Mononuclear cell (primary cell): ENCODE results near the gene C5orf24. TPM values are rescaled to one million over a fixed set of nuclear protein-coding genes. Genes with fewer than 3 reads are reported as not detected.
A peak's percentile ranks its signal among the peaks of the same experiment; 100 is the strongest.
"Not testable (repeated sequence)": the region's sequence is repeated elsewhere in the genome, so short reads cannot be mapped to it uniquely, and the experiment has no call there.

Experiments used
- H3K27me3 ChIP-seq: 2 replicates; pipeline ENCODE4 v1.6.0; 2011; ENCODE audit warnings: low read length, control low read depth; ENCODE audit not compliant: insufficient read depth
- H3K4me1 ChIP-seq: 2 replicates; pipeline ENCODE4 v1.5.1; 2011; ENCODE audit warnings: mild to moderate bottlenecking, low read length, control low read depth; ENCODE audit not compliant: insufficient read depth
- H3K4me3 ChIP-seq: 2 replicates; pipeline ENCODE4 v1.5.1; 2011; ENCODE audit warnings: mild to moderate bottlenecking, low read length, moderate library complexity
- H3K9me3 ChIP-seq: 2 replicates; pipeline ENCODE4 v1.5.1; 2011; ENCODE audit warnings: low read depth, mild to moderate bottlenecking, control low read depth, low read length
- total RNA-seq: library from RNA; depleted of rRNA; stranded (reverse); fragments of >200 nt; gene quantifications from one replicate; pipeline ENCODE4 v1.2.3, GENCODE V29; 2012

The C5orf24 gene
- total RNA-seq, 1 donor: 38.1 TPM

DNA sequence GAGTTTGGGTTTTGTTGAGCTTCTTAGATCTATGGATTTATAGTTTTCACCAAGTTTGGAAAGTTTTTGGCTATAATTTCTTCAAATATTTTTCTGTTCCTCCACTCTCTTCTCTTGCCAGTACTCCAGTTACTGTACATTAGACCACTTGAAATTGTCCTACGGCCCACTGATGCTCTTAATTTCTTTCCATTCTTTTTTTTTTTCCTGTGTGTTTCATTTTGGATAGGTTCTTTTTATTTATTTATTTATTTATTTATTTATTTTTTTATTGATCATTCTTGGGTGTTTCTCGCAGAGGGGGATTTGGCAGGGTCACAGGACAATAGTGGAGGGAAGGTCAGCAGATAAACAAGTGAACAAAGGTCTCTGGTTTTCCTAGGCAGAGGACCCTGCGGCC is 35.2 kb downstream of the C5orf24 start:
- not testable (repeated sequence) for H3K9me3 ChIP-seq, H3K27me3 ChIP-seq, H3K4me3 ChIP-seq
- peaks cover 17% of the 10 kb centered on the region for H3K4me1 ChIP-seq

DNA sequence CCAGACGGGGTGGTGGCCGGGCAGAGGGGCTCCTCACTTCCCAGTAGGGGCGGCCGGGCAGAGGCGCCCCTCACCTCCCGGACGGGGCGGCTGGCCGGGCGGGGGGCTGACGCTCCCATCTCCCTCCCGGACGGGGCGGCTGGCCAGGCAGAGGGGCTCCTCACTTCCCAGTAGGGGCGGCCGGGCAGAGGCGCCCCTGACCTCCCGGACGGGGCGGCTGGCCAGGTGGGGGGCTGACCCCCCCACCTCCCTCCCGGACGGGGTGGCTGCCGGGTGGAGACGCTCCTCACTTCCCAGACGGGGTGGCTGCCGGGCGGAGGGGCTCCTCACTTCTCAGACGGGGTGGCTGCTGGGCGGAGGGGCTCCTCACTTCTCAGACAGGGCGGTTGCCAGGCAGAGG is 35.9 kb downstream of the C5orf24 start:
- not testable (repeated sequence) for H3K4me3 ChIP-seq, H3K27me3 ChIP-seq, H3K4me1 ChIP-seq, H3K9me3 ChIP-seq

DNA sequence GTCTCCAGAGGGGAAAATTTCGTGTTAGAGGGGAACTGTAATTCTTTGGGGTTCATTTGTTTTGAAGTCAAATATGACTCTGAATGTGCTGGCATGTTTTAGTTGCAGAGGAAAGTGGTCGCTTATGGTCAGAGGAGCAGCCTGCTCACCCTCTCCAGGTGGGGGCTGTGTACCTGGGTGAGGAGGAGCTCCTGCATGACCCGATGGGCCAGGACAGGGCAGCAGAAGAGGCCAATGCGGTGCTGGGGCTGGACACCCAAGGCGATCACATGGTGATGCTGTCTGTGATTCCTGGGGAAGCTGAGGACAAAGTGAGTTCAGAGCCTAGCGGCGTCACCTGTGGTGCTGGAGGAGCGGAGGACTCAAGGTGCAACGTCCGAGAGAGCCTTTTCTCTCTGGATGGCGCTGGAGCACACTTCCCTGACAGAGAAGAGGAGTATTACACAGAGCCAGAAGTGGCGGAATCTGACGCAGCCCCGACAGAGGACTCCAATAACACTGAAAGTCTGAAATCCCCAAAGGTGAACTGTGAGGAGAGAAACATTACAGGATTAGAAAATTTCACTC is 41.9 kb downstream of the C5orf24 start:
- Histone ChIP-seq H3K4me3 (no peak overlapping the region), H3K4me1 (peaks cover 3% of the 10 kb centered on the region), H3K9me3 (no peaks in the 10 kb centered on the region), H3K27me3 (no peaks in the 10 kb centered on the region)

DNA sequence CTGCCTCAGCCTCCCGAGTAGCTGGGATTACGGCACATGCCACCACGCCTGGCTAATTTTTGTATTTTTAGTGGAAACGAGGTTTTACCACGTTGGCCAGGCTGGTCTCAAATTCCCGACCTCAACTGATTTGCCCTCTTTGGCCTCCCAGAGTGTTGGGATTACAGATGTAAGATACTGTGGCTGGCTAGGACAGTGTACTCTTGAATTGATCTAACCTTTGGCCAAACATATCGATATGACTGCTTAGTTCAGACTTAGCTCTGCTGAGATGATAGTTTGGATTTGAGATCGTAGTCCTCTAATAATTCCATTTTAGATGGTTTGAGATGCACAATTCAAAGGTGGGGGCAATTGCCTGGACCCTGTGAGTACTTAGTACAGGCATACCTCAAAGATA is 43.6 kb downstream of the C5orf24 start:
- no peaks in the 10 kb centered on the region for H3K9me3 ChIP-seq
- peaks cover 3% of the 10 kb centered on the region for H3K4me1 ChIP-seq
- H3K27me3 ChIP-seq: no peaks in the 10 kb centered on the region
- no peak overlapping the region for H3K4me3 ChIP-seq

DNA sequence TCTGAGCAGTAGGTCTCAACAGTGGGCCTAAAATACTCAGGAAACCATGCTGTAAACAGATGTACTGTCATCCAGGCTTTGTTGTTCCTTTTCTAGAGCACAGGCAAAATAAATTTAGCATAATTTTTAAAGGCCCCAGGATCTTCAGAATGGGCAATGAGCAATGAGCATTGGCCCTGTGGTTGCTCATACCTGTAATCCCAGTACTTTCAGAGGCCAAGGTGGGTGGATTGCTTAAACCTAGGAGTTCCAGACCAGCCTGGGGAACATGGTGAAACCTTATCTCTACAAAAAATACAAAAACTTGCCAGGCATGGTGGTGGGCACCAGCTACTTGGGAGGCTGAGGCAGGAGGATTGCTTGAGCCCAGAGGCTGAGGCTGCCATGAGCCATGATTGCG is 45.7 kb downstream of the C5orf24 start:
- H3K27me3 ChIP-seq: no peaks in the 10 kb centered on the region
- no peak overlapping the region for H3K4me3 ChIP-seq
- no peaks in the 10 kb centered on the region for H3K4me1 ChIP-seq
- no peaks in the 10 kb centered on the region for H3K9me3 ChIP-seq

DNA sequence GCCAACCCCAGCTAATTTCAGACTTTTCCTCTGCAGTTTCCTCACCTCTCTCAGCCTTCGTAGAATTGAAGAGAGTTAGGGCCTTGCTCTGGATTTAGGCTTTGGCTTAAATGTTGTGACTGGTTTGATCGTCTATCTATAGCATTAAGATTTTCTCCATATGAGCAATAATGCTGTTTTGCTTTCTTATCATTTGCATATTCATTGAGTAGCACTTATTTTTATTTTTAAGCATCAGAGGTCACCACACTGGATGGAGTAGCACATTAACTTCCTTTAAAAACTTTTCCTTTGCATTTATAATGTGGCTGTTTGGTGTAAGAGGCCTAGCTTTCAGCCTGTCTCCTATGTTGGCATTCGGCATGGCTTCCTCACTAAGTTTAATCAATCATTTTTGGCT is 46.5 kb downstream of the C5orf24 start:
- H3K4me1 ChIP-seq: no peaks in the 10 kb centered on the region
- no peak overlapping the region for H3K4me3 ChIP-seq
- H3K9me3 ChIP-seq: no peaks in the 10 kb centered on the region
- no peaks in the 10 kb centered on the region for H3K27me3 ChIP-seq

DNA sequence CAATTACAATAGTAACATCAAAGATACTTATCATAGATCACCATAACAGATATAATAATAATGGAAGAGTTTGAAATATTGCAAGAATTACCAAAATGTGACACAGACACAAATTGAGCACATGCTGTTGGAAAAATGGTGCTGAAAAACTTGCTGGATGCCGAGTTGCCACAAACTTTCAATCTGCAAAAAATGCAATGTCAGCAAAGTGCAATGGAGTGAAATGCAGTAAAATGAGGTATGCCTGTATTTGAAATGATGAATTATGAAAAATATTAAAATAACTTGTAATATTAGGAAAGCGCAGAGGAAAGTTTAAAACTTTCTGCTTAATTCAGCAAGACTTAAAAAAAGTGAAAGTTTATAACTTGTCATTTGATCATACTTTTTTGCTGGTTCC is 47.2 kb downstream of the C5orf24 start:
- no peaks in the 10 kb centered on the region for H3K4me1 ChIP-seq
- no peaks in the 10 kb centered on the region for H3K9me3 ChIP-seq
- H3K4me3 ChIP-seq: no peak overlapping the region
- no peaks in the 10 kb centered on the region for H3K27me3 ChIP-seq

DNA sequence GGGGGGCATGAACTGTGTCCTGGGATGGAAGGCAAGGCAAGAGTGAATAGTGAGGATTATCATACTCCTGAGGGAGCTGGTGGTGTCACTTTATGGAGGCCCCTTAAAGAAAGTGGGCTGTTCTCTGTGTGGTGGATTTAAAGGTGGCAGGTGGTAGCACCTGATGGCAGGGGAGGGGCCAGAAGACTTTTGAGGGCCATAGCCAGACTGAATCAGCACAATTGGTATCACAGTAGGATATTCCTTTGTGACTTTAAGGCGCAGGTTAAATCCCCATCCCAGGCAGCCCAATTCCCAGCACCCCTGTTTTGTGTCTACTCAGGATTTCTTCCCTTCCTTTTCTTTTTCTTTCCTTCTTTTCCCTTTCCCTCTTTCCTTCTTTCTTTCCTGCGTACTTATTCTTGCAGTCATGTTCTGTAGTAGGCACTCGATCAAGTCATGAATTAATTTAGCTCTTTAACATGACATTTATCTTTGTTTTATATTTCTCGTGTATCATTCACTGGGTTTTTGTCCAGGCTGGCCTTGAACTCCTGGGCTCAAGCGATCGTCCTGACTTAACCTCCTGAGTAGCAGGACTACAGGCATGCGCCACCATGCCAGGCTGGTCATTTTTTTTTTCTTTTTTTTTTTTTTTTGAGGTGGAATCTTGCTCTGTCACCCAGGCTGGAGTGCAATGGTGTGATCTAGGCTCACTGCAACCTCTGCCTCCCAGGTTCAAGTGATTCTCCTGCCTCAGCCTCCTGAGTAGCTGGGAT is 48.2 kb downstream of the C5orf24 start:
- H3K4me1 ChIP-seq: no peaks in the 10 kb centered on the region
- no peak overlapping the region for H3K4me3 ChIP-seq
- no peaks in the 10 kb centered on the region for H3K9me3 ChIP-seq
- no peaks in the 10 kb centered on the region for H3K27me3 ChIP-seq

DNA sequence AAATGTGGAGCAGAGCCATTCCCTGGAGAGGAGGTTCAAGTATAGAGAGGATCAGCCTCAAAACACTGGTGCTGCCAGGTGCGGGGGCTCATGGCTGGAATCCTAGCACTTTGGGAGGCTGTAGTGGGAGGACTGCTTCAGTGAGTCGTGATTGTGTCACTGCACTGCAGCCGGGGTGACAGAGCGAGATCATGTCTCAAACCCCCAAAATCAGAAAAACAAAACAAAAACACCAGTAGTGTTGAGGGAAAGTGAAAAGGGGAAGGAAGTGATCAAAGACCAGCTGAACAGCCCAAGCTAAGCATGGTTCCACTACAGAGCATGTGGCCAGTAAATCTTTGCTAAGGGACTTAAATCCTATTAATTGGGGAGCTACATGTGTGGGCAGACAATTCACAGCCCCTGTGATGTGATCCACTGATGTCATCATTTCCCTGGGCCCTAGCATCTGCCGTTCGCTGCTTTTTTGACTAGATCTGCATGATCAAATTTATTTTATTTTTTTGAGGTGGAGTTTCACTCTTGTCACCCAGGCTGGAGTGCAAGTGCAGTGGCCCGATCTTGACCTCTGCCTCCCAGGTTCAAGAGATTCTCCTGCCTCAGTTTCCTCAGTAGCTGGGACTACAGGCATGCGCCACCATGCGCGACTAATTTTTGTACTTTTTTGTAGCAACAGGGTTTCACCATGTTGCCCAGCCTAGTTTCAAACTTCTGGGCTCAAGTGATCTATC is 56.5 kb downstream of the C5orf24 start:
- no peaks in the 10 kb centered on the region for H3K27me3 ChIP-seq
- no peak overlapping the region for H3K4me3 ChIP-seq
- H3K9me3 ChIP-seq: no peaks in the 10 kb centered on the region
- H3K4me1 ChIP-seq: peaks cover 35% of the 10 kb centered on the region

DNA sequence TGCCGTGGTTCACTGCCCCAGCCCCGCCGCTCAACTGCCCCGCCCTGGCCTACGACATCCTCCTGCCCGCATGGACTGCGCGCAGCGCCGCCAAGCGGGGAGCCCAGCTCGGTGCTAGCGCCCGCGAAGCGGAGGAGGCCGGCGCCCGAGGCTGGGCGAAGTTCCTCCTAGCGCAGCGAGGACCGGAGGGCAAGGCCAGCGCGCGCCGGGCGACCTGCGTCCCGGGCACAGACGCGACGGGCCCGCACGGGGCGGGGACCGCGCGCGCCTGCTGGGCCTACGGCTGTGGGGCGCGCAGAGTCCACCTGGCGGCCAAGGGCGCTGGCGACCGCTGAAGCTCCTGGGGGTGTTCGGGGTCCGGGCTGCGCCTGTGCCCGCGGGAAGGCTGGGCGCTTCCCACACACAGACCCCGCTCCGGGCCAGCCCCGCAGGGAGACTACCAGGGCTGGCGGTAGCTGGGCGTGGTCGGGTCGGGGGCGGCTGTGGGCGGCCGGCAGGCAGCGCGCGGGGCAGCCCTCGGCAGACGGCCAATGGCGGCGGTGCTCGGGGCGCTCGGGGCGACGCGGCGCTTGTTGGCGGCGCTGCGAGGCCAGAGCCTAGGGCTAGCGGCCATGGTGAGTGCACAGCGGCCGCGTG is 59.0 kb downstream of the C5orf24 start, which contains the start of gene PCBD2:
PCBD2 (plus strand) TSS at position 522 of the 636 bp plus-strand sequence; CDS start at position 531, 9 bp downstream.
- Histone ChIP-seq H3K27me3 (no peaks in the 10 kb centered on the region), H3K4me1 (peaks cover 35% of the 10 kb centered on the region), H3K9me3 (no peaks in the 10 kb centered on the region), H3K4me3 (peak within 1 kb of the TSS; percentile 97)

DNA sequence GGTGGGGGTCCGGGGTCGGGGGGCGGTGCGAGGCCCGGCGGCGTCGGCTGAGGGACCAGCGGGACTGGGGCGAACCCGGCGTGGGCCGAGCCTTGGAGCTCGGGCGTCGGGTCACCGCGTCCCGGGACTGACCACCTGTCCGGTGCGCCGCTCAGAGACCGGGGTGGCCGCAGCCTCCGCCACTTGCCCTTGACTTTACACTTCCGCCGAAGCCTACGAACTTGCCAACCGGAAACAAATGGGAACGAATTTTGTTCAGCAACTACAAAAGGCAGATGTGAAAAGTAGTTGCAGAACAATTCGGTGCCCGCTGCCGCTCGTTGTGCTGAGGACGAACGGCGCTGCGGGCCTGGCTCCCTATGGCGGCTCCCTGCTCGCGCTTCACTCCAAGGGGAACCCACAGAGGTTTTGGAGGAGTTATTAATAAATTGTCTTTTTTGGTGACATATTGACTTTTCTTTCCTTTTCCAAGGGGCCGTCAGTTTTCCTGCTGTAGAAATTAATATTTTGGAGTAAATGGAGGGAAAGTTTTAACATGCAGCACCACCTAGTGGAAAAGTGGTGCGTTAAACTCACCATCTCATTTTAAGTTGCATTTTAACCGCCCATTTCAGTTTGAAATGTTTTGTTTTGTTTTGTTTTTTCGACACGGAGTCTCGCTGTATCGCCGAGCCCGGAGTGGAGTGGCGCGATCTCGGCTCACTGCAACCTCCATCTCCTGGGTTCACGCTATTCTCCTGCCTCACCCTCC is 59.7 kb downstream of the C5orf24 start:
- no peaks in the 10 kb centered on the region for H3K27me3 ChIP-seq
- no peaks in the 10 kb centered on the region for H3K9me3 ChIP-seq
- H3K4me3 ChIP-seq: peak overlapping the region; percentile 97
- peaks cover 35% of the 10 kb centered on the region for H3K4me1 ChIP-seq

DNA sequence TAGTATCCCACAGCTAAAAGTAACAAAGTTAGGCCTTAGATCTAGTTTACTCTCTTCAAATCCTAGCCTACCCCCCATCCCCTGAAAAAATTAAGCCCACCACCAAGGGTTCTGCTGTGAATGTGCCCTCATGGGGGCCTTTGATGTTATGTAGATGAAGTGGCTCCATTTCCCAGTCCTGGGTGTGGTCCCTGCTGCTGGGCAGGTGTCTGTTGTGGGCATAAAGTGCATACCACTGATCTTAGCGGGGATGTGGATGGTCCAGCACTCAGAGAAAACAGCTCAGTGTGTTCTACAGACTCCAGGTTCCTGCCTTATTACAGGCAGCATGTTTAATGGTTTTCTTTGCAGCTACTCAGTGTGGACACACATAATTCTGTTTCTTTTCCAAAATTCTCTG is 61.0 kb downstream of the C5orf24 start:
- Histone ChIP-seq H3K4me3 (no peak overlapping the region), H3K9me3 (no peaks in the 10 kb centered on the region), H3K4me1 (peaks cover 31% of the 10 kb centered on the region), H3K27me3 (no peaks in the 10 kb centered on the region)
